HG03159 (cell line): ENCODE data around the gene TNN.

Source experiments
- ATAC-seq: cut with Tn5 transposase; IDR thresholded peaks from one replicate; pipeline ENCODE4 v1.9.1; 2021; ENCODE audit warnings: mild to moderate bottlenecking, moderate library complexity; ENCODE audit not compliant: unreplicated experiment

Gene TNN

GRCh38 chr1:175137369-175137768 is 69.7 kb downstream of the TNN start:
- no peak for ATAC-seq

GRCh38 chr1:175138579-175138978 is 70.9 kb downstream of the TNN start:
- no peak for ATAC-seq

- ATAC-seq: no peak
Measured at GRCh38 chr1:175145899-175146528, 78.4 kb downstream of the TNN start.

DNA sequence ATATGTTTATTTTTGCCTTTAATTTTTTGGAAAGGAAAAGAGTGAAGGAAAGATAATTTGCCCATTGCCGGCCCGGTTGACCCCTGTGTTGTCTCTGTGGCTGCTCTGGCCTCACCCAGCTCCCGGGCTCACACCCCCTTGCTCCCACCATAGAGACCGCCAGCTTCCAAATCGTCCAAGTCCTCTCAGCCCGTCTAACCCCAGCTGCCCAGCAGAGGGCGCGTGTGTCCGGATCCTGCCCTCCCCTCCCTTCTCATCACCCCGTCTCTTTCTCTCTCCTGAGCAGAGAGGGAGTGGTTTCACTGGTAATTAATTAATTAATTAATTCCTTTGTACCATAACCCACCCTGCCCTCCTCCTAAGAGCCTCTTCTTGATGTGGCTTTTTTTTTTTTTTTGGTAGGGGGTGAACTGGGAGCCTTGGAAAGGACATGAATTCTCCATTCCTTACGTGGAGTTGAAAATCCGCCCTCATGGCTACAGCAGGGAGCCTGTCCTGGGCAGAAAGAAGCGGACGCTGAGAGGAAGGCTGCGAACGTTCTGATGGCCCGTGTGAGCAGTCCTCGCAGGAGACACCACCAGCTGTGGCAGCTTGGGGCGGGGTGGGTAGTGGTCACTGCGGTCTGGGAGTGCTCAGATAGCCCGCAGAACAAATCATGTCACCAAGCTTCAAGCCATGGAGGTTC is 79.0 kb downstream of the TNN start:
- ATAC-seq: no peak

- no peak for ATAC-seq
Measured at GRCh38 chr1:175147569-175147968, 79.9 kb downstream of the TNN start.

DNA sequence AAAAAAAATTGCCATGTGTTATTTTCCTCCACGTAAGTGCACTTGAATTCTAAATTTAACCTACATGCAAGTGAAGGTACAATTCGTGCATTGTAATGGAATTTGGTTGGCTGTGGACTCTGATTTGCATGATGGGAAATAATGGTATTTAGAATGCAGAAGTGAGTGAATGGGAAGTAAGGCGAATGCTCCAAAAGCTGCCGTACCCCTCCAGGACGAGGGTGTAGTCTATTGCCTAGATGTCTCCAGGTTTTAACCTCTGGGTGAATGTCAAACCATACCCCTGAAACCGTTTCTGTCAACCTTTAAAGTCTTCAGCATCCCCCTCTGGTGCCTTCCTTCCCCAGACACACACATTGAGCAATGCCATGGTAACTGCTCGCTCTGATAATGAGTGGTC is 80.4 kb downstream of the TNN start:
- ATAC-seq: no peak

- ATAC-seq: no peak
Measured at GRCh38 chr1:175150596-175151319, 83.1 kb downstream of the TNN start.

- peak; percentile 72 for ATAC-seq
Measured at GRCh38 chr1:175152006-175152652, 84.5 kb downstream of the TNN start.

GRCh38 chr1:175154629-175155472 is 87.2 kb downstream of the TNN start:
- no peak for ATAC-seq

DNA sequence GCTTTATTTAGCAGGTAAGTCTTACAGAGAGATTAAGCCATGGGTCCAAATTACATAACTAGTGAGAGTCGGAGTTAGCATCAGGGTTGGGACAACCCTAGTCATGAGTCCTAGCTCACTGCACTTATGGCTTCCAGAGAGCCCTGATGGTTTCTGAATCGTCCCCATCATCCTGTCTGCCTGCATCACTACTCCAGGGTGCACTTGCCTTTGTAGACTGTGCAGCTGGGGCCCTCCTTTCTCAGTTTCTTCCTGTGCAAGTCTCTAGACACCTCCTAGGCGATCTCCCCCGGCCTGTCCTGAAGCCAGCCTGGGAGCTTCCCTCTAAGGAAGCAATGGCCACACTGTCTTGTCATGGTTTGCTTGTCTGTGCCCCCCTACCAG is 87.8 kb downstream of the TNN start:
- no peak for ATAC-seq

DNA sequence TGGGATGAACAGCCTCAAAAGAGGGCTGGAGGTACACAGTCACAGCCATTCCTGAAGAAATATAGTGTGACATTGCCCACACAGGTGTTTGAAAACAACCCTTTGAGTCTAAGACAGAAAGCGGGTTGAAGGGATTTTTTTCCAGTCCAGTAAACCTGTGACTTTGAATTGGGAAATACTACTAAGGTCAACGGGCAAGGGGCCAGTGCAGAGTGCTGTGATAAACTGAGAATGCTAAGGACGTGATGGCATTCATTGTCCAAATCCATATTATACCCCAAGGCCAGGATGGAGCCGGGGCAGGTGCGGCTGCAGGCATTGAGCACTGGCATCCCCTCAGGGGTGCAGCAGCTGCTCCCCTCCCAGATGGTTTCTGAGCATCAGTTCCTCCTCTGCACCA is 88.3 kb downstream of the TNN start:
- no peak for ATAC-seq

DNA sequence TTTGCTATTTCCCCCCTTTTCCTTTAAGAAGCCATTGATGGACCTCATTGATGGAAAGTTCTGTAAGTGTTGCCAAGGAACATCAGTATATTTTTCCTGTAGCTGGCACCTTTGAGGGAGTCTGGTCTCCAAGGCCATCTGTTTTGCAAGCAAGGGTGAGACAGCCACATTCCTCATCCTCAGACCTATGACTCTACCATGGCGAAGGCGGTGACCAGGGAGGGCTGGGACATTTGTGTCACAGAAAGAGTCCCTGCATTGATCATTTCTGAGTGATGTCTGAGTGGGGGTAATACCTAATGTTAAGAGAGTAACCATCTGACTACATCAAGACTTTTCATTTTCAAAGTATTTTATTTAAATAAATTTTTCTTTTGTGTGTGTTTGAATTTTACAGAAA is 89.6 kb downstream of the TNN start:
- ATAC-seq: no peak

DNA sequence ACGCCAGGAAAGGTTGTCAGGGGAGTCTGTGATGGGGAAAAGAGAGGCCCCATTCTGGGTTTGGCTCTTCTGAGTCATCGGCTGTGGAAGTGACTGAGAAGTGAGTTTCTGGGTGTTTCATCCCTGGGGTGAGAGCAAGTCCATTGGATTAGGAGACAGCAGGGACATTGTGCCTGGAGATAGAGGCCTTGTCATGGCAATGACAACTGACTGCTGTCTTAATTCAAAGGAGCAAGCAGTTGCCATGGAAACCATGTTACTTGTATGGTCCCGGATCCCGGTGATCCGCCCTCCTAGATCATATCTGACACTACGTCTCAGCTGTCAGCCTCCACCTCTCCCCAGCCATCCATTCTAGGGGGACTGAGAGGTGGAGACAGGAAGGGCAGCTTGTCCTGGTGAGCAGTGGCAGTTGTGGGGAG is 90.5 kb downstream of the TNN start:
- no peak for ATAC-seq

GRCh38 chr1:175162955-175163354 is 95.3 kb downstream of the TNN start:
- no peak for ATAC-seq

DNA sequence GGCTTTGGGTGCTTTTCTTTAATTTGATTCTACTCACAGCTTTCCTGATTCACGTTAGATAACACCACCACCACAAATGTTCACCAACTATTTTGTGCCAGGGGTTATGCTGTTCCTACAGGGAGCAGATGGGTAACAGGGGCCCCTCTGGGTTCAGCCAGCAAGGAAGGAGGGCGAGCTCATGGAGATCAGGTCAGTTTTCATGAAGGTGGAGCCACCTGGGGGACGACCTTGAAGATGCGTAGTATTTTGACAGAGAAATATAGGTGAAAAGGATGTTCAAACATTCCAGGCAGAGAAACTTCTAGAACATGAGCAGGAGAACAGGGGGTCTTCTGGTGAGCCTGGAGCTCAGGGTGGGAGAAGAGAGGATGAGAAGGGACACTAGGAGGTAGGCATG is 96.1 kb downstream of the TNN start:
- no peak for ATAC-seq

DNA sequence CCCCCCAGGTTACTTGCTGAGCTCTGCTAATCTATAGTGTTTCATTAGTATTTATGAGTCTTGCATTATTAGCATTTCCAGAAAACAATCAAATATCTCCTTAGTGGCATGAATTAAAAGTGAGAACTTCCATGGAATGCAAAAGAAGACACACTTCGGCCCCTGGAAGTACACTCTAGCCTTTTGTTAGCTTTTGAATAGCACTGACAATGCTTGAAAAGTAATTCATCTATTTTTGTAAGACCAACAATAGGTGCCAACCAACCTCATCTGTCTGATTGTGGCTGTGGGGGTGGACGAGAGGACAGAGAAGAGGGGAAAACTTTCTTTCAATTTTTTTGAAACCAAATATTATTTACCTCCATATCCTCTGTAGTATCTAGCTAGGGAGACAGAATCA is 97.1 kb downstream of the TNN start:
- no peak for ATAC-seq

GRCh38 chr1:175166746-175167145 is 99.1 kb downstream of the TNN start:
- ATAC-seq: no peak

DNA sequence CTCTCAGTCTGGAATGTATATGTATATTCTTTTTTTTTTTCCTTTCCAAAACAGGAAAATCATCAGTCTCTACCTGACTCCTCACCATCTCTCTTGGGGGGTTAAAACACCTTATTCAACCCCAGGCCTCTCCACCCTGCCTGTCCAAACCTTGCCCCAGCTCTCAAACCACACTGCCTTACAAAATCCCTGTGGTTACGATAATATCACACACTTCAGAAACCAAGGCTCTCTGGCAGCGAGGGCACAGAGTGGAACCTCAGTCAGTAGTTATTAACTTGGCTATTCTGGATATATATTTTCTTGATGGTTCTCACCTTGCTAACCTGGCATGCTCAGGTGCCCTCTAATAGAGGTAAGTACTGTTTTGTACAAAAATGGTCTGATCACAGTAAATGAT is 100.2 kb downstream of the TNN start:
- ATAC-seq: no peak

DNA sequence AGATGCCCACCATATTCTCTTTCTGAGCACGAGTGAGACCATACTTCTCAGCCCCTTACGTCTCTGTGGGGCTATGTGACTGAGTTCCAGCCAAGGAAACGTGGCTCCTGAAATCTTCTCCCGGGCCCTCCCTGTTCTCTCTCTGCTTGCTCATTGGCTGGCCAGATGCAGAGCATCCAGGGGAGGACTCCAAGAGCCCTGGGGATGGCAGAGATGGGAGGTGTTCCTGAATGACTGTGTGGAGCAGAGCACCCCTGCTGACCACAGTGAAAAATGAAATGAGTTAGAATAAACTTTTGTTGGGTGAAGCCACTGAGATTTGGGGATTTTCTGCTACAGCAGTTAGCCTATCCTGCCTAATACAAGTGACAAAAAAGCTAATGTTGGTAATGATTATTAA is 101.1 kb downstream of the TNN start:
- no peak for ATAC-seq

GRCh38 chr1:175169286-175170018 is 101.8 kb downstream of the TNN start:
- ATAC-seq: no peak
